ENCODE data around the gene ESRRB. TPM values are rescaled to one million over a fixed set of nuclear protein-coding genes. Genes with fewer than 3 reads are reported as not detected.

The ESRRB gene
- total RNA-seq, 2 donors from 2014 or later = 1.1 to 1.2 TPM

GRCh38 chr14:76502638-76503037 is 126.7 kb downstream of the ESRRB start:
- peak; percentile 15 for DNase-seq
- no peaks in the 10 kb centered on the region for H3K36me3 Mint-ChIP-seq (ENCODE audit: low read depth)
- WGBS, 2 experiments (ENCODE audit: insufficient coverage in 1 of 2, insufficient read length in 1 of 2) = 80 to 87% methylated on average over 1 to 2 of the region's 3 CpGs
- no peak overlapping the region for H3K27ac Mint-ChIP-seq
- H3K36me3 ChIP-seq (ENCODE audit: control insufficient read depth, insufficient read depth, low read length) = no peaks in the 10 kb centered on the region
- H3K27ac ChIP-seq (ENCODE audit: low read depth, low read length) = no peak overlapping the region
- peaks cover 8% of the 10 kb centered on the region for H3K4me1 ChIP-seq (ENCODE audit: control insufficient read depth, insufficient read depth, low read length)
- H3K9me3 ChIP-seq (ENCODE audit: control insufficient read depth, low read length) = no peaks in the 10 kb centered on the region
- H3K9ac ChIP-seq (ENCODE audit: extremely low read depth, low read length, poor library complexity, severe bottlenecking) = no peak overlapping the region
- no peak overlapping the region for H3K4me3 ChIP-seq (ENCODE audit: low read length)
- H3K27me3 ChIP-seq (ENCODE audit: control insufficient read depth, insufficient read depth, low read length, poor library complexity, severe bottlenecking) = no peaks in the 10 kb centered on the region
- H3K27me3 Mint-ChIP-seq (ENCODE audit: insufficient read depth) = peaks cover 4% of the 10 kb centered on the region
- H3K9me3 Mint-ChIP-seq = no peaks in the 10 kb centered on the region
- H3K4me3 Mint-ChIP-seq = no peak overlapping the region
- TF ChIP-seq, protein P1, sequence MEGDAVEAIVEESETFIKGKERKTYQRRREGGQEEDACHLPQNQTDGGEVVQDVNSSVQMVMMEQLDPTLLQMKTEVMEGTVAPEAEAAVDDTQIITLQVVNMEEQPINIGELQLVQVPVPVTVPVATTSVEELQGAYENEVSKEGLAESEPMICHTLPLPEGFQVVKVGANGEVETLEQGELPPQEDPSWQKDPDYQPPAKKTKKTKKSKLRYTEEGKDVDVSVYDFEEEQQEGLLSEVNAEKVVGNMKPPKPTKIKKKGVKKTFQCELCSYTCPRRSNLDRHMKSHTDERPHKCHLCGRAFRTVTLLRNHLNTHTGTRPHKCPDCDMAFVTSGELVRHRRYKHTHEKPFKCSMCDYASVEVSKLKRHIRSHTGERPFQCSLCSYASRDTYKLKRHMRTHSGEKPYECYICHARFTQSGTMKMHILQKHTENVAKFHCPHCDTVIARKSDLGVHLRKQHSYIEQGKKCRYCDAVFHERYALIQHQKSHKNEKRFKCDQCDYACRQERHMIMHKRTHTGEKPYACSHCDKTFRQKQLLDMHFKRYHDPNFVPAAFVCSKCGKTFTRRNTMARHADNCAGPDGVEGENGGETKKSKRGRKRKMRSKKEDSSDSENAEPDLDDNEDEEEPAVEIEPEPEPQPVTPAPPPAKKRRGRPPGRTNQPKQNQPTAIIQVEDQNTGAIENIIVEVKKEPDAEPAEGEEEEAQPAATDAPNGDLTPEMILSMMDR (conservative IDR thresholded peaks at IDR 0.05) = no peak
- peaks cover 11% of the 10 kb centered on the region for H3K4me1 Mint-ChIP-seq

DNA sequence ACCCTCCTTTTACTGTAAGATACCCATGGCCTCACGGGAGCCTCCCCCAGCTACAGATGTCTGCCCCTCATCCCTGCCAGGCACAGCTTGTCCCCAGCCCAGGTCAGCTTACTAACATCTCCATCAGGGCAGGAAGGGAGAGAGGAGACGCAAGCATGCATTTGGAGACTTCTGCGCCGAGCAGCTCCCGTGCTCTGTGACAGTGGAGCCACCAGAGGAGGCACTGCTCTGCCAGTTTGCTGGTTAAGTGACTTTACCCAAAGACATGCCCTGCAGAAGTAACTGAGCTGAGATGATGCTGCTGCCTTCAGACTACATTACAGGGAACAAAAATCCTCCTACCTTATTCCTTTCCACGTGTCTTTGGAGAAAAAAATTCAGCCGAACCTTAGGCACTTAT is 133.4 kb downstream of the ESRRB start:
- TF ChIP-seq, protein P1 (conservative IDR thresholded peaks at IDR 0.05) = peak; percentile 61
- H3K27me3 Mint-ChIP-seq (ENCODE audit: insufficient read depth) = no peaks in the 10 kb centered on the region
- no peaks in the 10 kb centered on the region for H3K36me3 Mint-ChIP-seq (ENCODE audit: low read depth)
- H3K4me3 Mint-ChIP-seq = no peak overlapping the region
- no peak overlapping the region for H3K9ac ChIP-seq (ENCODE audit: extremely low read depth, low read length, poor library complexity, severe bottlenecking)
- no peak overlapping the region for H3K27ac ChIP-seq (ENCODE audit: low read depth, low read length)
- H3K27ac Mint-ChIP-seq = no peak overlapping the region
- no peaks in the 10 kb centered on the region for H3K9me3 ChIP-seq (ENCODE audit: control insufficient read depth, low read length)
- no peaks in the 10 kb centered on the region for H3K27me3 ChIP-seq (ENCODE audit: control insufficient read depth, insufficient read depth, low read length, poor library complexity, severe bottlenecking)
- no peak overlapping the region for H3K4me3 ChIP-seq (ENCODE audit: low read length)
- peaks cover 2% of the 10 kb centered on the region for H3K4me1 ChIP-seq (ENCODE audit: control insufficient read depth, insufficient read depth, low read length)
- peaks cover 19% of the 10 kb centered on the region for H3K4me1 Mint-ChIP-seq
- H3K9me3 Mint-ChIP-seq = no peaks in the 10 kb centered on the region
- H3K36me3 ChIP-seq (ENCODE audit: control insufficient read depth, insufficient read depth, low read length) = no peaks in the 10 kb centered on the region
- WGBS, 2 experiments (ENCODE audit: insufficient coverage in 1 of 2, insufficient read length in 1 of 2) = 88 to 100% methylated on average over 2 to 7 of the region's 7 CpGs
- DNase-seq = peak; percentile 62

DNA sequence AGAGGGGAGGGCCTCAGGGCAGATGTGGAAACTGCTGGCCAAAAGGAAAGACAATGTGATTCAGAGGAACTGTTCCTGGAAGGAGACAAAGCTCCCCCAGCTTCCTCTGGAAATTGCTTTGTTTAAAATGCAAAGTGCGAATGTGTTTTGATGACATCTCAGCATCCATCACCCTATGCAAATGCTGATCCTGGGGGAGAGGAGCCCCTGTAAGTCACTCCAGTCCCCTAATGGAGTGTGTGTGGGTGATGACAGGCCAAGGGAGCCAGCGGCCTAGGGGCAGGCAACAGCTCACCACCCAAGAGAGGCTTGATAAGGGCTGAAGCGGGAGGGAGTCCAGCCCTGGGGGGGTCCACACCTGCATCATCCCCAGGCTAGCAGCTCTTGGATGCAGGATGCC is 134.2 kb downstream of the ESRRB start:
- H3K4me1 ChIP-seq (ENCODE audit: control insufficient read depth, insufficient read depth, low read length) = peaks cover 2% of the 10 kb centered on the region
- no peaks in the 10 kb centered on the region for H3K9me3 Mint-ChIP-seq
- TF ChIP-seq, protein P1 (conservative IDR thresholded peaks at IDR 0.05) = no peak
- no peaks in the 10 kb centered on the region for H3K27me3 ChIP-seq (ENCODE audit: control insufficient read depth, insufficient read depth, low read length, poor library complexity, severe bottlenecking)
- no peak overlapping the region for H3K9ac ChIP-seq (ENCODE audit: extremely low read depth, low read length, poor library complexity, severe bottlenecking)
- H3K4me1 Mint-ChIP-seq = peaks cover 19% of the 10 kb centered on the region
- no peak overlapping the region for H3K27ac ChIP-seq (ENCODE audit: low read depth, low read length)
- no peaks in the 10 kb centered on the region for H3K36me3 ChIP-seq (ENCODE audit: control insufficient read depth, insufficient read depth, low read length)
- no peak overlapping the region for H3K4me3 ChIP-seq (ENCODE audit: low read length)
- no peaks in the 10 kb centered on the region for H3K36me3 Mint-ChIP-seq (ENCODE audit: low read depth)
- H3K27me3 Mint-ChIP-seq (ENCODE audit: insufficient read depth) = no peaks in the 10 kb centered on the region
- no peak overlapping the region for H3K4me3 Mint-ChIP-seq
- peak; percentile 39 for DNase-seq
- H3K9me3 ChIP-seq (ENCODE audit: control insufficient read depth, low read length) = no peaks in the 10 kb centered on the region
- no peak overlapping the region for H3K27ac Mint-ChIP-seq
- 67 to 89% methylated on average over 2 to 3 of the region's 3 CpGs for WGBS, 2 experiments (ENCODE audit: insufficient coverage in 1 of 2, insufficient read length in 1 of 2)
